C4-2B (cell line): Measurements from ENCODE around the gene OBSL1.

Experiments used
- H3K27ac ChIP-seq: fragments of 450-650 bp; 2 replicates; pipeline ENCODE4 v1.5.1; 2017
- ZFX ChIP-seq: fragments of 450-650 bp; IDR thresholded peaks from 2 replicates; pipeline ENCODE4 v1.6.1; 2017
- TF ChIP-seq, protein P1 (sequence below): fragments of 450-650 bp; conservative IDR thresholded peaks from 2 replicates; pipeline ENCODE4 v1.5.1; 2017; ENCODE audit warnings: mild to moderate bottlenecking

Gene OBSL1

GRCh38 chr2:219526320-219527075, 44.8 kb downstream of the OBSL1 start:
- no peak for TF ChIP-seq ZFX
- TF ChIP-seq, protein P1, sequence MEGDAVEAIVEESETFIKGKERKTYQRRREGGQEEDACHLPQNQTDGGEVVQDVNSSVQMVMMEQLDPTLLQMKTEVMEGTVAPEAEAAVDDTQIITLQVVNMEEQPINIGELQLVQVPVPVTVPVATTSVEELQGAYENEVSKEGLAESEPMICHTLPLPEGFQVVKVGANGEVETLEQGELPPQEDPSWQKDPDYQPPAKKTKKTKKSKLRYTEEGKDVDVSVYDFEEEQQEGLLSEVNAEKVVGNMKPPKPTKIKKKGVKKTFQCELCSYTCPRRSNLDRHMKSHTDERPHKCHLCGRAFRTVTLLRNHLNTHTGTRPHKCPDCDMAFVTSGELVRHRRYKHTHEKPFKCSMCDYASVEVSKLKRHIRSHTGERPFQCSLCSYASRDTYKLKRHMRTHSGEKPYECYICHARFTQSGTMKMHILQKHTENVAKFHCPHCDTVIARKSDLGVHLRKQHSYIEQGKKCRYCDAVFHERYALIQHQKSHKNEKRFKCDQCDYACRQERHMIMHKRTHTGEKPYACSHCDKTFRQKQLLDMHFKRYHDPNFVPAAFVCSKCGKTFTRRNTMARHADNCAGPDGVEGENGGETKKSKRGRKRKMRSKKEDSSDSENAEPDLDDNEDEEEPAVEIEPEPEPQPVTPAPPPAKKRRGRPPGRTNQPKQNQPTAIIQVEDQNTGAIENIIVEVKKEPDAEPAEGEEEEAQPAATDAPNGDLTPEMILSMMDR: no peak
- H3K27ac ChIP-seq: no peak overlapping the region

- no peak for TF ChIP-seq ZFX
- TF ChIP-seq, protein P1: no peak
- no peak overlapping the region for H3K27ac ChIP-seq
Observed at GRCh38 chr2:219525533-219526232, 45.7 kb downstream of the OBSL1 start.

DNA sequence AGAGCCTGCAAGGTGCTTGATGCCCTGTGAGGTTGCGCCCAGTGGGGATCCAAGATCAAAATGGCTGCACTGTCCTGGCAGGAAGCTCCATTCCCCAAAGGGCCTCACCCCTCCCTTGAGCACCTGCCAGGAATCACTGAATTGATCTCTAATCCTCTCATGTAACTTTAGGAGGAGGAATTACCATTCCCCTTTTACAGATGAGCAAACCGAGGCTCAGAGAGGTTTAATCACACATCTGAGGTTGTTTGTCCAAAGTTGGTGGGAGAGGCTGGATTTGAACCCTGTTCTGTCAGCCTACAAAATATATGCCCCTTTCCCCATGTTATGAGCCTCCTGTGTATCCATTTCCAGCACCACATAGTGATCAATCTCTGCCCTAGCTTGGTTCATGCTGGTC, 46.5 kb downstream of the OBSL1 start:
- H3K27ac ChIP-seq: no peak overlapping the region
- TF ChIP-seq, protein P1: no peak
- TF ChIP-seq ZFX: no peak

GRCh38 chr2:219523031-219523671, 48.2 kb downstream of the OBSL1 start:
- TF ChIP-seq ZFX: no peak
- TF ChIP-seq, protein P1: no peak
- H3K27ac ChIP-seq: no peak overlapping the region

DNA sequence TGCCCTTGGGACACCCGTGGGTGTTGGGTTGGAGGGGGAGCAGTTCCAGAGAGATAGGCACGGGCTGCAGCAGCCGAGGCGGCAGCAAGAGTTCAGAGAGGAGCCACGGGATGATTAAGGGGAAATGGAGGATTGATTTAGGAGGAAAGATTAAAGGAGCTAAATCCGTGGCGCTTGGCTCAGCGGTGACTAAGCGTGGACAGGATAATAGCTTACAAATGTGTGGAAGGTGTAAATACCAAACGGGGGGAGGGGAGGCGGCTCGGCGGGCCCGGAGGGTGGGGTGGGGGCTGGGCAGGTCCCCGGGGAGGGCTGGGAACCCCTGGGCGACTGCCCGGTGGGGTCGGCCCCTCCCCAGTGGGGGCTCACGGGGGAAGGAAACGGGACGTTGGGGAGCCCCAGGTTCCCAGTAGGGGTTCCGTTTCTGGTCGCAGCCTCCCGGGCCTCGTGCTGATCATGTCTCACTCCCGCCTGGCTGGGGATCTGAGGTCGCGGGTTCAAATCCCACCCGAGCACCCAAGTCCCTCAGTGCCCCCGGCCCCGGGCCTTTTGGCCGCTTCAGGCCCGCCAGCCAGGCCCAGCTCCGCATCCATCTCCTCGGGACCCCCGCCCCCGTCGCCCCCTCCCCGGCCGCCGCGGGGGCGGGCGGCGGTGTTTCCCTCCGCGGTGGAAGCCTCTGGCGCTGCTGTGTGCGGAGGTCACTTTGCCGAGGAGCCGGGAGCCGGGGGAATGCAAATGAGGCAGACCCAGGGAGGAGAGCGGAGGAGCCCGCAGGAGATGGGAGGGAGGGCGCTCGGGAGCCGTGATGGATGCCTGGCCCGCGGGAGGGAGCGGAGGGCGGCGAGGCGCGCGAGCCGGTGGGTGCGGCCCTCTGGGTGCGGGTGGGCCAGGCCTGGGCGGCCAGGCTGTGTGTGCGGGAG, 49.0 kb downstream of the OBSL1 start:
- no peak overlapping the region for H3K27ac ChIP-seq
- no peak for TF ChIP-seq ZFX
- TF ChIP-seq, protein P1: no peak

GRCh38 chr2:219521066-219521880, 50.1 kb downstream of the OBSL1 start:
- TF ChIP-seq, protein P1: peak; percentile 63
- no peak for TF ChIP-seq ZFX
- no peak overlapping the region for H3K27ac ChIP-seq
